Renal cortical epithelial cell (primary cell): ENCODE data around the gene HIPK3. TPM values are rescaled to one million over a fixed set of nuclear protein-coding genes. Genes with fewer than 3 reads are reported as not detected.
"Not testable (repeated sequence)": the region's sequence is repeated elsewhere in the genome, so short reads cannot be mapped to it uniquely, and the experiment has no call there.

Experiments
- DNase-seq: peaks from one replicate; pipeline ENCODE4 v3.0.0-alpha.2; 2011; ENCODE audit warnings: low read depth
- total RNA-seq: library from RNA; depleted of rRNA; stranded (reverse); fragments of >200 nt; gene quantifications from 2 replicates; pipeline ENCODE4 v1.2.3, GENCODE V29; 2014

Gene HIPK3
- total RNA-seq = 122 and 163 TPM in 2 replicates

DNA sequence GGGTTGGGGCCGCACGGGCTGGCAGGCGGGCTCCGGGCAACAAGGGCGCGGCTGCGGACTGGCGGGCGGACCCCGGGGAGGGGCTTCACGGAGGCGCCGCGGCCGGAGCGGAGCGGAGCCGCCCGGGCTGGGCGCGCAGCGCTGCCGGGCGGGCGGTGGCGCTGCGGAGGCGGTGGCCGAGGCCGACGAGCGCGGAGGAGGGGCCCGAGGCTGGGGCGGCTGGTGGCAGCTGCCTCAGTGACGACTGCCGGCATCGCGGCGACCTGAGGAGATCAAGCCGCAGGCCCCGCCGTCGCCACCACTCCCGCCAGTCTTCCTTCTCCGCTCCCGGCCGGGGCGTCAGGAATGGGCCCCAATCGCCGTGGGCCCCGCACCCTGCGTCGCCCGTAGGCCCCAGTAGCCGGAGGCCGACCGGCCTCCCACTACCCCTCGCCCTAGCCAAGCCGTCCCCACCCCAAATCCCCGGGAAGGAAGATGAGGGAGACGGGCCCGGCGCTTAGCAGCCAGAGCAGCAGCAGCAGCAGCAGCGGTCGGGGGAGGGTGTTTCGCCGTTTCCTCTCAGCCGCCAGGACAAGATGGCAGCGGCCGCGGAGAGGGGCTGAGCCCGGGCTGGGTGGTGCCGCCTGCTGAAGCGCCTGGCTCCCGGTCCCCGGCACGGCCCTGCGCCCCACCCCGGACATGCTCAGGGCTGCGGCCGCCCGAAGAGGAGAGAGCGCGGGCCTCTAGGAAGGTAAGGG, at the start of gene HIPK3:
HIPK3 (plus strand) TSS at position 222 of the 737 bp plus-strand sequence.
- DNase-seq = no peak

DNA sequence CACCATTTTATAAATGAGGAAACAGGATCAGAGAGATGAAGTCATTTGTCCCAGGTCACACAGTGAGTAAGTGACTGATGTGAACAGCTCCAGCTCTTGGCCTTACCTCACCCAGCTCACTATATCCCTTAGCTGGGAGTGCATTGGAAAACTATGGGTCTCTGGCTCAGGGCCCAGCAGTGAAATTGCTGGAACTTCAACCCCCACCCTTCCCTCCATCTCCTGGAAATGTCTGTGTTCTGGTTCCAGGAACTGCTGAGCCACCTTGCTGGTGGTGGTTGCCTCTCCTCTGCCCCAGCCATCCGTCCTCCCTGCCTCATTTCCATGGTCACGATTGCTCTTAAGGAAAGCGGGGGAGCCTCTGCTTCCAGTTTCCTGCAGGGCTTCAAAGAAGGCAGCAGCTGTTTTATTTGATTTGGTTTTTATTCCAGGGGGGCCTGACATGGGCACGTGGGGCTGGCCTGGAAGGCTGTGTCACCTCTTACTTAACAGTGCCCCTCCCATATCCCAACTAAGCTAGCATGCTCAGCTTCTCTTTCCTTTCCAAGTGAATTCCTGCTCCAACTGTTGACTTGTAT, 49.7 kb upstream of the HIPK3 start:
- DNase-seq = peak; percentile 52

DNA sequence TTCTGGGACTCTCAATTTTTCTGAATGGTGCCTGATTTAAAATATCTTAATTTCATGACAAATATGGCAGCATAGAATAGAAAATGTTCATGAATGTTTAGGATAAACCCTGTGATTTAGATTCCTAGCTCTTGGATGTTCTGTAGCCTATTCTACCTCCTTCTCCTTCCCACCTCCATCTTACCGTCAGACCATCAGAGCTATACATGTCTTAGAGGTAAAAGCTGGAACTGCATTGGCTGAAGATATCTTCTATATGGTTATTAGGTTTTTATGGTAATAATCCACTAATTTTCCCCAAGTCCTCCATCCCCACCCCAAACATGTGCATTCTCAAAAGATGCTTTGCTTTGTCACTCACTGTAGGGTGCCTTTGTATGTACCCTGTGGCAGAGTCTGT, 49.0 kb upstream of the HIPK3 start:
- DNase-seq = no peak

DNA sequence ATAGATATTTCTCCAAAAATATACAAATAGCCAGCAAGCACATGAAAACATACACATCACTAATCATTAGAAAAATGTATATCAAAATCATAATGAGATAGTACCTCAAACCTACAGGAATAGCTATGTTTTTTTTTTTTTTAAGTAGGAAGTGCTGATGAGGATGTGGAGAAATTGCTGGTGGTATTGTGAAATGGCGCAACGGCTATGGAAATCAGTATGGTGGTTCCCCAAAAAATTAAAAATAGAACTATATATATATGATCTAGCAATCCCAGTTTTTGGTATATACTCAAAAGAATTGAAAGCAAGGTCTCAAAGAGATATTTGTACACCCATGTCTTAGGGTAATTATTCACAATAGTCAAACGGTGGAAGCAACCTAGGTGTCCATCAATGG, 46.0 kb upstream of the HIPK3 start:
- no peak for DNase-seq

DNA sequence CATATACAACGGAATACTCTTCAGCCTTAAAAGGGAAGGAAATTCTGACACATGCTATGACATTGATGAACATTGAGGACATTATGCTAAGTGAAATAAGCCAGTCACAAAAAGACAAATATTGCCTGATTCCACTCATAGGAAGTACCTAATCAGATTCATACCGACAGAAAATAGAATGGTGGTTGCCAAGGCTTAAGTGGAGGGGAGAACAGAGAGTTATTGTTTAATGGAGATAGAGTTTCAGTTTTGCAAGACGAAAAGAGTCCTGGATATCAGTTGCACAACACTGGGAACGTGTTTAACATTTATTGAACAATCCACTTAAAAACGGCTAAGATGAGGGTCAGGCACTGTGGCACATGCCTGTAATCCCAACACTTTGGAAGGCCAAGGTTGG, 45.6 kb upstream of the HIPK3 start:
- DNase-seq = no peak

DNA sequence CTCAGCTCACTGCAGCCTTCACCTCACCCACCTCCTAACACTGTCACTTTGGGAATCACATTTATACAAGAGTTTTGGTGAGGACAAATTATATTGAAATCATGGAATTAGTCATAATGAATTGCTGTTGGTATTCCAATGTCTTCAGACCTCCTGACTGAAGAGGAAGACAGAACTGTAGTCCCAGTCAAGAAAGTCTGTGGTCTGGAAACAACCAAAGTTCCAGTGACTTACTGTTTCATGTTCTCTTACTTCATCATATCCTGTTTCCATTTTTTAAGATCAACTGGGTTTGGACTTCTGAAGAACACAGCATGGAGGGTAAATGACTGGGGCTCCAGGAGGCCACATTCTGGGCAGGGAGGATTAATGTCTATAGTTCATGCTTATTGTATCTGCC, 43.0 kb upstream of the HIPK3 start:
- no peak for DNase-seq

DNA sequence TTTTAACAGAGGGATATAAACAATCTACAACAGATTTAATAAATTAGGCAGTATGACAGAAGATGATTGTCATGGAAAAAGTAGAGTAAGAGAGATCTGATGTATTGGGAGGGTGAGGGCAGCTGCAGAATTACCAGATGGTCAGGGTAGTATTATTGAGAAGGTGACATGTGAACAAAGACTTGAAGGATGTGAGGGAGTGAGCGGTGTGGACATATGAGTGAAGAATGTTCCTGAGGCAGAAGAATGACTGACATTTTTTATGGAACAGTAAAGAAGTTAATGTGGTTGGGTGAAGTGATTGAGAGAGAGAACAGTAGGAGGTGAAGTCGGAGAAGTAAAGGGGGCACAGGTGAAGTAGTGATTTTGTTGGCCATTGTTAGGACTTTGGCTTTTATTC, 42.4 kb upstream of the HIPK3 start:
- no peak for DNase-seq

- DNase-seq = not testable (repeated sequence)
Observed at GRCh38 chr11:33216676-33217075, 40.5 kb upstream of the HIPK3 start.

DNA sequence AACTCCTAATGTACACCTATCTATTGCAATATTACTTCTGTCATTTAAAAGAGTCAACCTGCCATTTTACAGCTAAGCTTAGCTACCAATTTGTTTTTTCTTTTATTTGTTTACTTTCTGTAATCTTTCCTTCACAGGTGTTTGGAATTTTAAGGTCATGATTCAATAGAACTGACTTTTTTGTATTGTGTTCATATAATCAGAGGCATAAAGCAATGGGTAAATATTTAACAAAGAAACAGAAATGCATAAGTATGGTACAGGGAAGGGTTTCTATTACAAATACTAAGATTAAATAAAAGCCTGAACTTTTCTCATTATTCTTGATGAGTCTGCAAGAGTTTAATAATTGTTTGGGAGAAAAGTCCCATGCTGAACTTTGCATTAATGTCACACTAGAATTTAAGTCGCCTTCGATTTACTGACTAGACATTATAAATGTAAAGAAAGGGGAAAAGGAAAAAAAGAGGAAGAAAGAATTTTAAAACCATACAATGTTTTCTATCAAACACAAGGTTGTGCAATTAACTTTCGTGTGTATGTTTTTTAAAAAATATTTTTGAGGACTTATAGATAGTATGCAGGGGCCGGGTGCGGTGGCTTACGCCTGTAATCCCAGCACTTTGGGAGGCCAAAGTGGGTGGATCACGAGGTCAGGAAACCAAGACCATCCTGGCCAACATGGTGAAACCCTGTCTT, 35.0 kb upstream of the HIPK3 start:
- DNase-seq = no peak

DNA sequence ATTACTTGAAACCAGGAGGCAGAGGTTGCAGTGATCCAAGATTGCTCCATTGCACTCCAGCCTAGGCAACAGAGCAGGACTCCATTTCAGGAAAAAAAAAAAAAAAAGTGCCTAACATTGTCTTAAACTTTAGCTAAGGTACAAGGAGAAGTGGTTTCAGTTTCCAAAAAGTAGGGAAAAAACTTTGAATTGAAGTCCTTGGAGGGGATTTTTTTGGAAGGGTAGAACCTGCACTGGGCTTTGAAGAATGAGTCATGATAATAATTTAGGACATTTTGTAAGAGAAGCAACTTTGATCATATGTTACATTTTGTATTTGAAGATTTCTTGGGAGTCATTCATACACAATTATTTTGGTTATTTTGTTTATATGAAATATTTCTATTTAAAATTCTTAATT, 31.8 kb upstream of the HIPK3 start:
- DNase-seq = no peak

DNA sequence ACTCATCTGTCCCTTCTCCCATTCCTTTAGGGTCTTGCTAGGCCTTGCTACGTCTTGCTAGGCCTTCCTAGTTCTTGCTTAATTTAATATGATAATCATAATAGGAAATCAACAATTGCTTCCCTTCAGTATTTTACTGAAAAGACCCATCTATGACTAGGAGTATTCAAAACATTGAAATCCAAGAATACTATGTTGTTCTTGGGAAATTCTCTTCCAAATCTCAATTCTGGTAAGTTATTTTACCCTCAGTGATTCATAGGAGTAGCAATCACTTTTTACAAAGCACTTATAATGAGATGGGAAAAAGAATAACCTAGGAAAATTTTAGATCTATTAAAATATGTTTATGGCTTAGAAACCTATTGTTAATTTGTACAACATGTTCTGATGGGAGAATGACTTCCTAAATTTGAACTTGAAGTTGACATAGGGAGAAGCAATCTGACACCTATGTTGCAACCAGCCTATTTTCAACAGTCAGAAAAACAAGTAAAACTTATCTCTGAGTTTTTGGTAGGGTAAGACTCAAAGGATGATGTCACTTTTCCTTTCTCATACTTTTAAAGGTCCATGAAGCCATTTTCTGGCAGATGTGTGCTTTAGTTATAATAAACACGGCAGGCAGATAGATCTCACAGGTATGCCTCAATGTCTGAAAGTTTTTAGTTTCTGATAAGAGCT, 29.5 kb upstream of the HIPK3 start:
- no peak for DNase-seq

DNA sequence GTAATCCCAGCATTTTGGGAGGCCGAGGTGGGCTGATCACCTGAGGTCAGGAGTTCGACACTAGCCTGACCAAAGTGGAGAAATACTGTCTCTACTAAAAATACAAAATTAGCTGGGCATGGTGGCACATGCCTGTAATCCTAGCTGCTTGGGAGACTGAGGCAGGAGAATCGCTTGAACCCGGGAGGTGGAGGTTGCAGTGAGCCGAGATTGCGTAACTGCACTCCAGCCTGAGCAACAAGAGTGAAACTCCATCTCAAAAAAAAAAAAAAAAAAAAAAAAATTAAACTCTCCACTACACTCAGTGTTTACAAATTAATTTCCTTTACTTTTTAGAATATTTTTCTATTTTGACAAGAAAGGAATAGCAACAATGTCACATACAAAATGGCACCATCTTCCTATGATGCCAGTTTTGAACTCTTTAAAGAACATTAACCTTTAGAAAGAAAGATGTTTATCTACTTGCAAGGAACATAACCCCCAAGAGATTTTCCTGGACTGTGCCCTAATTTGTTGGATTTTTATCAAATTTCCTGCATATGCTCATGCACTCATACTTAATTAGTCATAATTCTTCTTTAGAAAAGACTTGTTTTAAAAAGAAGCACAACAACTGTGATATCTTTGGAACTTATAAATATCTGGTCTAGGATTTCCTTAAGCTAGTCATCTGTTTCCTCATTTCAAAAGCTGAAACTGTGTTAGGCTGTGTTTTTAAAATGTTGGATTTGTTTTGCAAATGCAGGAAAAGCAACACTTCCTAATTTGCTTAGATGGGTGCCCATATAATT, 22.6 kb upstream of the HIPK3 start:
- DNase-seq = no peak

- no peak for DNase-seq
Observed at GRCh38 chr11:33237039-33237597, 20.1 kb upstream of the HIPK3 start.

- DNase-seq = no peak
Observed at GRCh38 chr11:33242575-33242974, 14.6 kb upstream of the HIPK3 start.

GRCh38 chr11:33243654-33244053, 13.5 kb upstream of the HIPK3 start:
- not testable (repeated sequence) for DNase-seq

GRCh38 chr11:33248416-33248971, 8.7 kb upstream of the HIPK3 start:
- DNase-seq = peak; percentile 94

GRCh38 chr11:33256031-33256812, 959 bp upstream of the HIPK3 start:
- DNase-seq = no peak

DNA sequence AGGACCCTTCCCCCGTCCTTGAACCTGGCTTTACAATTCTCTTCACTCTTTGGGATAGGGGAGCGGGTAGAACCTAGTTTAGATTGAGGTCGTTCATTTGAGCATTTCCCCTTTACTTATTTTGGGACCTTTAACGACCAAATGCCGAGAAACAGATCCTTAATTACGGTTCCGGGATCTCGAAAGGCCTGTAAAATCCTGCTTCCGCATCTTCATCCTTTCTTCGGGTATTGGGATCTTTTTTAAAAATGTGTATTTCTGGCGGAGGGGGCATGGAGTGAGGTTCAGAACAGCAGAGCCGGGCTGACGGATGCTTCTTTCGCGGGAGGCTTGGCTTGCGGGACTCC, 395 bp upstream of the HIPK3 start:
- DNase-seq = no peak

- DNase-seq = peak; percentile 79
Observed at GRCh38 chr11:33257897-33258630, 883 bp downstream of the HIPK3 start.
